Measurements from ENCODE around the gene CDH4. TPM values are rescaled to one million over a fixed set of nuclear protein-coding genes. Genes with fewer than 3 reads are reported as not detected.

Gene CDH4
- polyA plus RNA-seq, 1 donor (not counting 4 experiments of a cell fraction or from before 2014, with no cell fraction given), result 2.2 TPM

- no peaks in the 10 kb centered on the region for H3K9me3 ChIP-seq (ENCODE audit: control insufficient read depth, low read depth, low read length)
These were observed 689.1 kb downstream of the CDH4 start for GRCh38 chr20:61940976-61941720.

DNA sequence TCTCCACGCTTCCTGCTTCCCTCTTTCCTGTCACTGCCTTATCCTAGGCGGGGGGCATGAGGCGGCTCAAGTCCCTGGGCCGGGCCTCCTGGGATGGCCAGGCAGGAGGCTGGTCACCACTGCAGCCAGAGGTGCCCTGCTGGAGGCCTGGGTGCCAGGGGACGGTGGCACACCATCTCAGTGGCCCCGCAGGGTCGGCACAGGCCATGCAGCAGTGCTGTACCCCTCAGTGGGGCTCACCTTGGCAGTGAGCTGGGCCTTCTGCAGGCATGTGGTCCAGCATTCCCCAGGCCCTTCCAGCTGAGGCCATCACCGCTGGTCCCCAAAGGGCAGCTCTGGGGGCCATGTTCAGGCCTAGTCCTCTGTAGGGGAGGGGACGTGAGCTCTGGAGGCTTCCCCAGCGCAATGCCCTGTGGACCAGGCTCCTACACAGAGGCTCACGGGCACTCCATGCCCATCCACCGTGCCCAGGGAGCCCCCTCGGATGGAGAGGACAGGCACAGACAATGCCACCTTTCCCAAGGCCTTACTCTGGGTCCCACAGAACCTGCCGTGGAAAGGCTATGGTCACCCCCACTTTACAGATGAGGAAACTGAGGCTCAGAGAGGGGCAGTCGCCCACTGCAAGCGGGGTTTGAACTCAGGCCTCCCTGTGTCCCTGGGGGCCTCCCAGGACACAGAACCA is 689.8 kb downstream of the CDH4 start:
- Histone ChIP-seq H3K4me3 (ENCODE audit: control insufficient read depth in 2 of 3, extremely low read depth in 1 of 3, insufficient read depth in 2 of 3, low read depth in 1 of 3, low read length in 3 of 3) (no peak overlapping the region), H2AFZ (ENCODE audit: control insufficient read depth, low read length) (no peak overlapping the region), H3K4me2 (ENCODE audit: control insufficient read depth, extremely low read depth, insufficient read depth, low read depth, low read length) (no peak overlapping the region), H3K9me1 (ENCODE audit: control insufficient read depth, extremely low read depth, insufficient read depth, low read length) (no peaks in the 10 kb centered on the region), H3K4me1 (ENCODE audit: control insufficient read depth, extremely low read depth, insufficient read depth, low read length) (no peaks in the 10 kb centered on the region), H3K9me3 (ENCODE audit: control insufficient read depth, low read depth, low read length) (no peaks in the 10 kb centered on the region), H3K79me2 (ENCODE audit: control insufficient read depth, insufficient read depth, low read length) (no peaks in the 10 kb centered on the region), H3K36me3 (ENCODE audit: control insufficient read depth in 2 of 2, extremely low read depth in 1 of 2, insufficient read depth in 2 of 2, low read length in 2 of 2) (no peaks in the 10 kb centered on the region), H3K27me3 (ENCODE audit: control insufficient read depth, extremely low read depth, insufficient read depth, low read length) (peaks cover 4% of the 10 kb centered on the region), H3K27ac (ENCODE audit: control insufficient read depth, insufficient read depth, low read length) (no peak overlapping the region), H4K20me1 (ENCODE audit: control insufficient read depth, extremely low read depth, insufficient read depth, low read length) (no peaks in the 10 kb centered on the region), H3K9ac (ENCODE audit: control insufficient read depth, extremely low read depth, insufficient read depth, low read length) (no peak overlapping the region)
- dilution Hi-C loops (cut with MboI; ENCODE audit: extremely low pct_ligation_motif_present, low sequenced_read_pairs), result no loop called here
- TF ChIP-seq, protein P1, sequence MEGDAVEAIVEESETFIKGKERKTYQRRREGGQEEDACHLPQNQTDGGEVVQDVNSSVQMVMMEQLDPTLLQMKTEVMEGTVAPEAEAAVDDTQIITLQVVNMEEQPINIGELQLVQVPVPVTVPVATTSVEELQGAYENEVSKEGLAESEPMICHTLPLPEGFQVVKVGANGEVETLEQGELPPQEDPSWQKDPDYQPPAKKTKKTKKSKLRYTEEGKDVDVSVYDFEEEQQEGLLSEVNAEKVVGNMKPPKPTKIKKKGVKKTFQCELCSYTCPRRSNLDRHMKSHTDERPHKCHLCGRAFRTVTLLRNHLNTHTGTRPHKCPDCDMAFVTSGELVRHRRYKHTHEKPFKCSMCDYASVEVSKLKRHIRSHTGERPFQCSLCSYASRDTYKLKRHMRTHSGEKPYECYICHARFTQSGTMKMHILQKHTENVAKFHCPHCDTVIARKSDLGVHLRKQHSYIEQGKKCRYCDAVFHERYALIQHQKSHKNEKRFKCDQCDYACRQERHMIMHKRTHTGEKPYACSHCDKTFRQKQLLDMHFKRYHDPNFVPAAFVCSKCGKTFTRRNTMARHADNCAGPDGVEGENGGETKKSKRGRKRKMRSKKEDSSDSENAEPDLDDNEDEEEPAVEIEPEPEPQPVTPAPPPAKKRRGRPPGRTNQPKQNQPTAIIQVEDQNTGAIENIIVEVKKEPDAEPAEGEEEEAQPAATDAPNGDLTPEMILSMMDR (optimal IDR thresholded peaks at IDR 0.05 in 1 of 3, IDR thresholded peaks at IDR 0.05 in 1 of 3, conservative IDR thresholded peaks at IDR 0.05 in 1 of 3; ENCODE audit: extremely low read depth in 1 of 3, insufficient read depth in 2 of 3, low read length in 3 of 3), result no peak
- no peak for TF ChIP-seq EZH2 (IDR thresholded peaks at IDR 0.05; ENCODE audit: low read length)
- FAIRE-seq (no peak), DNase-seq (ENCODE audit: low read depth, low spot score) (no peak)

More at GRCh38 chr20:61940976-61941720, 689.1 kb downstream of the CDH4 start:
- no peak overlapping the region for H3K9ac ChIP-seq (ENCODE audit: control insufficient read depth, extremely low read depth, insufficient read depth, low read length)
- H4K20me1 ChIP-seq (ENCODE audit: control insufficient read depth, extremely low read depth, insufficient read depth, low read length), result no peaks in the 10 kb centered on the region
- dilution Hi-C loops (cut with MboI; ENCODE audit: extremely low pct_ligation_motif_present, low sequenced_read_pairs), result no loop called here
- no peaks in the 10 kb centered on the region for H3K36me3 ChIP-seq (ENCODE audit: control insufficient read depth in 2 of 2, extremely low read depth in 1 of 2, insufficient read depth in 2 of 2, low read length in 2 of 2)
- no peak overlapping the region for H2AFZ ChIP-seq (ENCODE audit: control insufficient read depth, low read length)
- FAIRE-seq (no peak), DNase-seq (ENCODE audit: low read depth, low spot score) (no peak)
- no peak for TF ChIP-seq EZH2 (IDR thresholded peaks at IDR 0.05; ENCODE audit: low read length)
- TF ChIP-seq, protein P1 (optimal IDR thresholded peaks at IDR 0.05 in 1 of 3, IDR thresholded peaks at IDR 0.05 in 1 of 3, conservative IDR thresholded peaks at IDR 0.05 in 1 of 3; ENCODE audit: extremely low read depth in 1 of 3, insufficient read depth in 2 of 3, low read length in 3 of 3), result no peak
- H3K4me3 ChIP-seq (ENCODE audit: control insufficient read depth in 2 of 3, extremely low read depth in 1 of 3, insufficient read depth in 2 of 3, low read depth in 1 of 3, low read length in 3 of 3), result no peak overlapping the region
- H3K9me1 ChIP-seq (ENCODE audit: control insufficient read depth, extremely low read depth, insufficient read depth, low read length), result no peaks in the 10 kb centered on the region
- H3K4me1 ChIP-seq (ENCODE audit: control insufficient read depth, extremely low read depth, insufficient read depth, low read length), result no peaks in the 10 kb centered on the region
- H3K27ac ChIP-seq (ENCODE audit: control insufficient read depth, insufficient read depth, low read length), result no peak overlapping the region
- H3K4me2 ChIP-seq (ENCODE audit: control insufficient read depth, extremely low read depth, insufficient read depth, low read depth, low read length), result no peak overlapping the region
- H3K27me3 ChIP-seq (ENCODE audit: control insufficient read depth, extremely low read depth, insufficient read depth, low read length), result peaks cover 4% of the 10 kb centered on the region
- no peaks in the 10 kb centered on the region for H3K79me2 ChIP-seq (ENCODE audit: control insufficient read depth, insufficient read depth, low read length)

Measured in keratinocyte (primary cell).